A549 (cell line): ENCODE results near the gene MYRFL. TPM values are rescaled to one million over a fixed set of nuclear protein-coding genes. Genes with fewer than 3 reads are reported as not detected.

Source experiments
- ATAC-seq, 2 experiments: fragments of 200-7000 bp in 1 of 2; fragments of >200 bp in 1 of 2; cut with Nextera tagmentation in 1 of 2; cut with Tn5 transposase in 1 of 2; 3 replicates each; pipeline versions ENCODE4 v1.8.0 to v1.9.1; 2018 to 2020; ENCODE audit warnings: mild to moderate bottlenecking in 1 of 2, moderate library complexity in 1 of 2
- CTCF ChIA-PET: fragments of 300-600 bp; sonication (Branson Sonifier 250); formaldehyde crosslinking; extraction: SDS; loops from one replicate; lab custom pipeline; 2021; ENCODE audit warnings: antibody characterized with exemption, inconsistent platforms; lab: Yijun Ruan, JAX
- POLR2A ChIA-PET: fragments of 350-600 bp; formaldehyde crosslinking; extraction: SDS; loops from one replicate; lab custom pipeline; 2021; ENCODE audit warnings: antibody characterized with exemption, inconsistent platforms; lab: Yijun Ruan, JAX
- DNase-seq, 2 experiments: peaks; one replicate each; pipeline versions ENCODE4 v3.0.0 to v3.0.0-alpha.2; 2011 to 2016; ENCODE audit warnings: low read depth in 1 of 2, low spot score in 1 of 2
- FAIRE-seq: peaks from 2 replicates; lab custom pipeline; 2011; peaks lifted over from hg19 to GRCh38; lab: Jason Lieb, UNC
- H3K27ac ChIP-seq, 2 experiments: fragments of >200 bp; sonication (Bioruptor Twin); formaldehyde crosslinking; 3 replicates each; pipeline ENCODE4 v1.5.1; 2016 to 2017
- H3K4me1 ChIP-seq: fragments of >200 bp; sonication (Bioruptor Twin); formaldehyde crosslinking; 3 replicates; pipeline ENCODE4 v1.6.1; 2016
- H3K4me2 ChIP-seq: fragments of >200 bp; sonication (Bioruptor Twin); formaldehyde crosslinking; 3 replicates; pipeline ENCODE4 v1.6.1; 2016
- H3K4me3 ChIP-seq: fragments of >200 bp; sonication (Bioruptor Twin); formaldehyde crosslinking; 3 replicates; pipeline ENCODE4 v1.5.1; 2016
- H3K9me3 ChIP-seq: fragments of >200 bp; sonication (Bioruptor Twin); formaldehyde crosslinking; 3 replicates; pipeline ENCODE4 v1.6.1; 2016
- CBX2 ChIP-seq: fragments of 200-600 bp; sonication (generic); IDR thresholded peaks from 2 replicates; pipeline ENCODE4 v1.6.1; 2016; ENCODE audit warnings: low read depth, mild to moderate bottlenecking, borderline replicate concordance
- CHD4 ChIP-seq: fragments of 200-600 bp; sonication (generic); IDR thresholded peaks from 2 replicates; pipeline ENCODE4 v1.6.1; 2016; ENCODE audit warnings: antibody characterized with exemption, mild to moderate bottlenecking, borderline replicate concordance
- EHF ChIP-seq: fragments of 250-450 bp; sonication (Bioruptor Pico); IDR thresholded peaks from 2 replicates; pipeline ENCODE4 v1.5.0; 2020; ENCODE audit warnings: mild to moderate bottlenecking
- HEYL ChIP-seq: fragments of 250-450 bp; sonication (Bioruptor Pico); IDR thresholded peaks from 2 replicates; pipeline ENCODE4 v1.8.0; 2021; ENCODE audit warnings: mild to moderate bottlenecking, moderate library complexity
- HOXB13 ChIP-seq: fragments of 250-450 bp; sonication (Bioruptor Pico); IDR thresholded peaks from 2 replicates; pipeline ENCODE4 v1.5.0; 2020; ENCODE audit warnings: low read depth, mild to moderate bottlenecking, moderate library complexity
- MAFK ChIP-seq: fragments of 450-650 bp; IDR thresholded peaks from 2 replicates; pipeline ENCODE4 v1.6.1; 2014; ENCODE audit not compliant: partially characterized antibody
- NR3C1 ChIP-seq: fragments of >200 bp; sonication (Bioruptor Twin); formaldehyde crosslinking; IDR thresholded peaks from 3 replicates; pipeline ENCODE4 v1.6.1; 2017
- RAD21 ChIP-seq, 2 experiments: fragments of >200 bp in 1 of 2; sonication (Bioruptor Twin) in 1 of 2; formaldehyde crosslinking in 1 of 2; IDR thresholded peaks in 1 of 2; conservative IDR thresholded peaks in 1 of 2; 2 replicates in 1 of 2; 3 replicates in 1 of 2; pipeline ENCODE4 v1.6.1; 2012 to 2018; ENCODE audit warnings: inconsistent platforms in 1 of 2
- RARB ChIP-seq: fragments of 250-450 bp; sonication (Bioruptor Pico); IDR thresholded peaks from 2 replicates; pipeline ENCODE4 v1.8.0; 2021; ENCODE audit warnings: mild to moderate bottlenecking, moderate library complexity
- RFX5 ChIP-seq: fragments of 450-650 bp; IDR thresholded peaks from 2 replicates; pipeline ENCODE4 v1.7.1; 2014; ENCODE audit warnings: antibody characterized with exemption, mild to moderate bottlenecking, moderate library complexity
- SMC3 ChIP-seq: fragments of >200 bp; sonication (Bioruptor Twin); formaldehyde crosslinking; IDR thresholded peaks from 3 replicates; pipeline ENCODE4 v1.6.1; 2018; ENCODE audit warnings: inconsistent platforms
- TP53 ChIP-seq: fragments of 250-450 bp; sonication (Bioruptor Pico); IDR thresholded peaks from 2 replicates; pipeline ENCODE4 v1.5.0; 2021; ENCODE audit warnings: mild to moderate bottlenecking, moderate library complexity
- ZC3H11A ChIP-seq: fragments of 450-650 bp; IDR thresholded peaks from 2 replicates; pipeline ENCODE4 v1.6.1; 2014; ENCODE audit warnings: antibody characterized with exemption, mild to moderate bottlenecking
- WGBS: methylation state at CpG from one replicate; pipeline ENCODE4 v1.1.6; 2017; ENCODE audit errors: missing lambda C conversion rate; 5-methylcytosine and 5-hydroxymethylcytosine counted together
- polyA plus RNA-seq, 4 experiments: library from polyadenylated mRNA; depleted of rRNA in 3 of 4; stranded (reverse); fragments of >200 nt; fragmentation: RNase III in 1 of 4; extraction: RNeasy Plus Mini Kit Qiagen cat#74134 plus additional on column Dnase treatment in 1 of 4; gene quantifications; 2 replicates in 3 of 4; 3 replicates in 1 of 4; pipeline ENCODE4 v1.2.3, GENCODE V29; 2011 to 2017
- TF ChIP-seq, protein P1 (sequence below): fragments of 250-450 bp; sonication (Bioruptor Pico); IDR thresholded peaks from 2 replicates; pipeline ENCODE4 v1.5.0; 2021; ENCODE audit warnings: mild to moderate bottlenecking, moderate library complexity, borderline replicate concordance
- TF ChIP-seq, protein P2 (sequence below): fragments of 200-600 bp; sonication (generic); IDR thresholded peaks from 2 replicates; pipeline ENCODE4 v1.6.1; 2016; ENCODE audit warnings: antibody characterized with exemption, mild to moderate bottlenecking, moderate library complexity
- TF ChIP-seq, protein P3 (sequence below): fragments of 250-450 bp; sonication (Bioruptor Pico); IDR thresholded peaks from 2 replicates; pipeline ENCODE4 v1.5.0; 2020; ENCODE audit warnings: low read depth, mild to moderate bottlenecking, moderate library complexity
- TF ChIP-seq, protein P4 (sequence below): fragments of 450-650 bp; IDR thresholded peaks from 2 replicates; pipeline ENCODE4 v1.6.1; 2014; ENCODE audit warnings: antibody characterized with exemption

The MYRFL gene
- polyA plus RNA-seq, 2 of the 4 experiments (the other 2 are of a cell fraction) = 0.04 TPM; not detected in 1

DNA sequence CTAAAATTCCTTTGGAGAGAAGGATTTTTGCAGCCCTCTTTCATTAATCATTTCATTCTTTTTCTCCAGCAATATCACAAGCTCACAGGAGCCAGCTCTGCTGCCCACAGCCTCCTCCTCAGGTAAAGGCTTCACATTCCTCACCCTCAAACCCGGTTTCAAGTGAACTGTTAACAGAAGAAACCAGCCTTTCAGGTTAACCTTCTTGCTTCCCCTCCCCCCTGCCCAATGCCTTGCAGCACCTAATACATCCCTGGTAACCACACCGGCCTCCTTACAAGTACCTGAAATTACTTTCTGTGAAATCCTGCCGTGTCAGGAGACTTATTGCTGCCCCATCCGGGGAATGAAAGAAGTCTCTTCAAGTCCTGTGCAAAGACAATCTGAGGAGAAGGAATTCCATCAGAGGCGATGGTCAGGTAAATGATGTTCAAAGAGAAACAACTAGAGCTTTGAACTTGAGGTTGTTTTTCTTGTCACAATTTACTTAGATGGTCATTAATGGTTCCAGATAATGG lies 111.2 kb downstream of the MYRFL start:
- no peak for TF ChIP-seq EHF
- TF ChIP-seq CHD4 = no peak
- no peak for TF ChIP-seq RFX5
- TF ChIP-seq MAFK = no peak
- TF ChIP-seq HOXB13 (CRISPR knock-in tag) = no peak
- no peak for TF ChIP-seq HEYL (CRISPR knock-in tag)
- no peak for TF ChIP-seq NR3C1
- TF ChIP-seq, protein P1, sequence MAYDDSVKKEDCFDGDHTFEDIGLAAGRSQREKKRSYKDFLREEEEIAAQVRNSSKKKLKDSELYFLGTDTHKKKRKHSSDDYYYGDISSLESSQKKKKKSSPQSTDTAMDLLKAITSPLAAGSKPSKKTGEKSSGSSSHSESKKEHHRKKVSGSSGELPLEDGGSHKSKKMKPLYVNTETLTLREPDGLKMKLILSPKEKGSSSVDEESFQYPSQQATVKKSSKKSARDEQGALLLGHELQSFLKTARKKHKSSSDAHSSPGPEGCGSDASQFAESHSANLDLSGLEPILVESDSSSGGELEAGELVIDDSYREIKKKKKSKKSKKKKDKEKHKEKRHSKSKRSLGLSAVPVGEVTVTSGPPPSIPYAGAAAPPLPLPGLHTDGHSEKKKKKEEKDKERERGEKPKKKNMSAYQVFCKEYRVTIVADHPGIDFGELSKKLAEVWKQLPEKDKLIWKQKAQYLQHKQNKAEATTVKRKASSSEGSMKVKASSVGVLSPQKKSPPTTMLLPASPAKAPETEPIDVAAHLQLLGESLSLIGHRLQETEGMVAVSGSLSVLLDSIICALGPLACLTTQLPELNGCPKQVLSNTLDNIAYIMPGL (CRISPR knock-in tag) = no peak
- TF ChIP-seq, protein P2, sequence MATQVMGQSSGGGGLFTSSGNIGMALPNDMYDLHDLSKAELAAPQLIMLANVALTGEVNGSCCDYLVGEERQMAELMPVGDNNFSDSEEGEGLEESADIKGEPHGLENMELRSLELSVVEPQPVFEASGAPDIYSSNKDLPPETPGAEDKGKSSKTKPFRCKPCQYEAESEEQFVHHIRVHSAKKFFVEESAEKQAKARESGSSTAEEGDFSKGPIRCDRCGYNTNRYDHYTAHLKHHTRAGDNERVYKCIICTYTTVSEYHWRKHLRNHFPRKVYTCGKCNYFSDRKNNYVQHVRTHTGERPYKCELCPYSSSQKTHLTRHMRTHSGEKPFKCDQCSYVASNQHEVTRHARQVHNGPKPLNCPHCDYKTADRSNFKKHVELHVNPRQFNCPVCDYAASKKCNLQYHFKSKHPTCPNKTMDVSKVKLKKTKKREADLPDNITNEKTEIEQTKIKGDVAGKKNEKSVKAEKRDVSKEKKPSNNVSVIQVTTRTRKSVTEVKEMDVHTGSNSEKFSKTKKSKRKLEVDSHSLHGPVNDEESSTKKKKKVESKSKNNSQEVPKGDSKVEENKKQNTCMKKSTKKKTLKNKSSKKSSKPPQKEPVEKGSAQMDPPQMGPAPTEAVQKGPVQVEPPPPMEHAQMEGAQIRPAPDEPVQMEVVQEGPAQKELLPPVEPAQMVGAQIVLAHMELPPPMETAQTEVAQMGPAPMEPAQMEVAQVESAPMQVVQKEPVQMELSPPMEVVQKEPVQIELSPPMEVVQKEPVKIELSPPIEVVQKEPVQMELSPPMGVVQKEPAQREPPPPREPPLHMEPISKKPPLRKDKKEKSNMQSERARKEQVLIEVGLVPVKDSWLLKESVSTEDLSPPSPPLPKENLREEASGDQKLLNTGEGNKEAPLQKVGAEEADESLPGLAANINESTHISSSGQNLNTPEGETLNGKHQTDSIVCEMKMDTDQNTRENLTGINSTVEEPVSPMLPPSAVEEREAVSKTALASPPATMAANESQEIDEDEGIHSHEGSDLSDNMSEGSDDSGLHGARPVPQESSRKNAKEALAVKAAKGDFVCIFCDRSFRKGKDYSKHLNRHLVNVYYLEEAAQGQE = no peak
- TF ChIP-seq CBX2 = no peak
- no peak for TF ChIP-seq TP53
- TF ChIP-seq, all 56 proteins: peak for 0
- DNase-seq (no peak), ATAC-seq (no peak), FAIRE-seq (no peak)
- H3K9me3 ChIP-seq = no peaks in the 10 kb centered on the region
- H3K27ac ChIP-seq = no peak overlapping the region
- no peaks in the 10 kb centered on the region for H3K4me1 ChIP-seq
- H3K4me3 ChIP-seq = no peak overlapping the region
- WGBS = 32% methylated on average over 5 of the region's 5 CpGs
- no peak overlapping the region for H3K4me2 ChIP-seq
- ChIA-PET POLR2A (no interaction called here), CTCF (no interaction called here)

DNA sequence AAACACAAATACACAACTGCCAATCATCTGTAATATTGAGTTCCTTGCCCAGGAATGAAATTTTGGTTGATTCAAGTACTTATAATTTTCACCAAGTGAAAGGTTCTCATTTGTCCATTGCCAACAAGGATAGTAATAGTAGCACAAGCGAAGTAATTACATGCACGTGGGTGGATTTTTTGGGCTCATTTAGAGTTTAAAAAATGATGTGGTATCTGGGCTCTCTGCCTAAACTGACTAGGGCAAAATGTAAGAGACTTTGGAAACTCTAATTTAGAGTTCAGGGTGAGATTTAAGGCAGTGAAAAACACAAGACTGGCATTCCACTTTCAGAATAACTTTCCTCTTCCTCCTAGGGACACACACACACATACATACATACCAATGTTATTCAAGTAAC lies 111.7 kb downstream of the MYRFL start:
- TF ChIP-seq SMC3 (no peak), ZC3H11A (no peak), RAD21 (conservative IDR thresholded peaks at IDR 0.05 in 1 of 2, IDR thresholded peaks at IDR 0.05 in 1 of 2) (no peak), RARB (CRISPR knock-in tag) (no peak)
- TF ChIP-seq, protein P3, sequence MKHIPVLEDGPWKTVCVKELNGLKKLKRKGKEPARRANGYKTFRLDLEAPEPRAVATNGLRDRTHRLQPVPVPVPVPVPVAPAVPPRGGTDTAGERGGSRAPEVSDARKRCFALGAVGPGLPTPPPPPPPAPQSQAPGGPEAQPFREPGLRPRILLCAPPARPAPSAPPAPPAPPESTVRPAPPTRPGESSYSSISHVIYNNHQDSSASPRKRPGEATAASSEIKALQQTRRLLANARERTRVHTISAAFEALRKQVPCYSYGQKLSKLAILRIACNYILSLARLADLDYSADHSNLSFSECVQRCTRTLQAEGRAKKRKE (CRISPR knock-in tag) = no peak
- TF ChIP-seq, protein P4, sequence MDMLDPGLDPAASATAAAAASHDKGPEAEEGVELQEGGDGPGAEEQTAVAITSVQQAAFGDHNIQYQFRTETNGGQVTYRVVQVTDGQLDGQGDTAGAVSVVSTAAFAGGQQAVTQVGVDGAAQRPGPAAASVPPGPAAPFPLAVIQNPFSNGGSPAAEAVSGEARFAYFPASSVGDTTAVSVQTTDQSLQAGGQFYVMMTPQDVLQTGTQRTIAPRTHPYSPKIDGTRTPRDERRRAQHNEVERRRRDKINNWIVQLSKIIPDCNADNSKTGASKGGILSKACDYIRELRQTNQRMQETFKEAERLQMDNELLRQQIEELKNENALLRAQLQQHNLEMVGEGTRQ = no peak
- POLR2A ChIA-PET = no interaction called here
- WGBS = 5% methylated on average over 2 of the region's 2 CpGs
- FAIRE-seq (no peak), DNase-seq (no peak), ATAC-seq (no peak)
- H3K9me3 ChIP-seq = no peaks in the 10 kb centered on the region
- H3K27ac ChIP-seq = no peak overlapping the region
- H3K4me1 ChIP-seq = no peaks in the 10 kb centered on the region
- no peak overlapping the region for H3K4me3 ChIP-seq
- no peak overlapping the region for H3K4me2 ChIP-seq
- CTCF ChIA-PET = no interaction called here
